ENCODE measurements around the gene EP300. TPM values are rescaled to one million over a fixed set of nuclear protein-coding genes. Genes with fewer than 3 reads are reported as not detected.

The EP300 gene
- total and polyA plus RNA-seq, 2 donors (not counting 1 experiment from before 2014, with no cell fraction given): 9.1 to 41.0 TPM

GRCh38 chr22:41092847-41093411 lies 537 bp downstream of the EP300 start:
- Histone ChIP-seq H3K27me3 (ENCODE audit: control insufficient read depth, insufficient read depth, low read length) (no peaks in the 10 kb centered on the region), H3K4me3 (replicated peaks in 1 of 4; ENCODE audit: control extremely low read depth in 1 of 4, insufficient read depth in 1 of 4, low read depth in 3 of 4, low read length in 4 of 4) (peak overlapping the region; percentile 73 to 99 (median 87)), H2AFZ (ENCODE audit: low read length) (no peak overlapping the region), H3K9me3 (ENCODE audit: control insufficient read depth, insufficient read depth, low read depth, low read length) (no peaks in the 10 kb centered on the region), H3K4me2 (ENCODE audit: extremely low read depth, insufficient read depth, low read length) (peak overlapping the region; percentile 91), H3K27ac (ENCODE audit: insufficient read depth, low read length) (peak overlapping the region; percentile 98), H4K20me1 (ENCODE audit: control insufficient read depth, extremely low read depth, insufficient read depth, low read length) (peaks cover 8% of the 10 kb centered on the region), H3K36me3 (ENCODE audit: control insufficient read depth, insufficient read depth, low read length) (no peaks in the 10 kb centered on the region), H3K9ac (ENCODE audit: insufficient read depth, low read length) (peak overlapping the region; percentile 99), H3K4me1 (ENCODE audit: control insufficient read depth, extremely low read depth, insufficient read depth, low read length) (peaks cover 4% of the 10 kb centered on the region), H3K79me2 (ENCODE audit: control insufficient read depth, insufficient read depth, low read length) (peaks cover 57% of the 10 kb centered on the region)
- peak; percentile 24 to 43 for DNase-seq (ENCODE audit: low read depth in 2 of 2)
- TF ChIP-seq EZH2 (IDR thresholded peaks at IDR 0.05; ENCODE audit: low read length, missing control alignments) (no peak), CTCF (conservative IDR thresholded peaks at IDR 0.05 in 1 of 2, IDR thresholded peaks at IDR 0.05 in 1 of 2; ENCODE audit: low read depth in 1 of 2, low read length in 2 of 2) (no peak)

GRCh38 chr22:41094041-41094593 lies 1.7 kb downstream of the EP300 start:
- Histone ChIP-seq H4K20me1 (ENCODE audit: control insufficient read depth, extremely low read depth, insufficient read depth, low read length) (peaks cover 8% of the 10 kb centered on the region), H3K4me1 (ENCODE audit: control insufficient read depth, extremely low read depth, insufficient read depth, low read length) (peaks cover 4% of the 10 kb centered on the region), H3K9ac (ENCODE audit: insufficient read depth, low read length) (peak overlapping the region; percentile 99), H3K36me3 (ENCODE audit: control insufficient read depth, insufficient read depth, low read length) (no peaks in the 10 kb centered on the region), H2AFZ (ENCODE audit: low read length) (no peak overlapping the region), H3K4me2 (ENCODE audit: extremely low read depth, insufficient read depth, low read length) (peak overlapping the region; percentile 91), H3K9me3 (ENCODE audit: control insufficient read depth, insufficient read depth, low read depth, low read length) (no peaks in the 10 kb centered on the region), H3K79me2 (ENCODE audit: control insufficient read depth, insufficient read depth, low read length) (peaks cover 68% of the 10 kb centered on the region), H3K27ac (ENCODE audit: insufficient read depth, low read length) (peak overlapping the region; percentile 16), H3K27me3 (ENCODE audit: control insufficient read depth, insufficient read depth, low read length) (no peaks in the 10 kb centered on the region), H3K4me3 (replicated peaks in 1 of 4; ENCODE audit: control extremely low read depth in 1 of 4, insufficient read depth in 1 of 4, low read depth in 3 of 4, low read length in 4 of 4) (peak overlapping the region; percentile 73 to 99 (median 87))
- TF ChIP-seq CTCF (conservative IDR thresholded peaks at IDR 0.05 in 1 of 2, IDR thresholded peaks at IDR 0.05 in 1 of 2; ENCODE audit: low read depth in 1 of 2, low read length in 2 of 2): no peak
- TF ChIP-seq EZH2 (IDR thresholded peaks at IDR 0.05; ENCODE audit: low read length, missing control alignments): no peak
- peak; percentile 40 to 46 for DNase-seq (ENCODE audit: low read depth in 2 of 2)

GRCh38 chr22:41096391-41096790 lies 4.0 kb downstream of the EP300 start:
- Histone ChIP-seq H3K27ac (ENCODE audit: insufficient read depth, low read length) (no peak overlapping the region), H3K4me2 (ENCODE audit: extremely low read depth, insufficient read depth, low read length) (peak overlapping the region; percentile 66), H3K36me3 (ENCODE audit: control insufficient read depth, insufficient read depth, low read length) (no peaks in the 10 kb centered on the region), H3K79me2 (ENCODE audit: control insufficient read depth, insufficient read depth, low read length) (peaks cover 89% of the 10 kb centered on the region), H3K9ac (ENCODE audit: insufficient read depth, low read length) (no peak overlapping the region), H3K27me3 (ENCODE audit: control insufficient read depth, insufficient read depth, low read length) (no peaks in the 10 kb centered on the region), H4K20me1 (ENCODE audit: control insufficient read depth, extremely low read depth, insufficient read depth, low read length) (peaks cover 8% of the 10 kb centered on the region), H3K4me3 (replicated peaks in 1 of 4; ENCODE audit: control extremely low read depth in 1 of 4, insufficient read depth in 1 of 4, low read depth in 3 of 4, low read length in 4 of 4) (peak overlapping the region; percentile 28 to 99 (median 80)), H2AFZ (ENCODE audit: low read length) (no peak overlapping the region), H3K4me1 (ENCODE audit: control insufficient read depth, extremely low read depth, insufficient read depth, low read length) (peaks cover 4% of the 10 kb centered on the region), H3K9me3 (ENCODE audit: control insufficient read depth, insufficient read depth, low read depth, low read length) (no peaks in the 10 kb centered on the region)
- DNase-seq (ENCODE audit: low read depth in 2 of 2): no peak
- no peak for TF ChIP-seq CTCF (conservative IDR thresholded peaks at IDR 0.05 in 1 of 2, IDR thresholded peaks at IDR 0.05 in 1 of 2; ENCODE audit: low read depth in 1 of 2, low read length in 2 of 2)
- TF ChIP-seq EZH2 (IDR thresholded peaks at IDR 0.05; ENCODE audit: low read length, missing control alignments): no peak

Data from fibroblast of lung (primary cell).